ENCODE data around the gene ROM1.

- TF ChIP-seq CTCF (IDR thresholded peaks at IDR 0.05) (no peak), POLR2A (IDR thresholded peaks at IDR 0.05) (no peak)
These were observed 31.2 kb downstream of the ROM1 start for GRCh38 chr11:62644220-62644619.
